Measurements from ENCODE around the gene BRCC3.

DNA sequence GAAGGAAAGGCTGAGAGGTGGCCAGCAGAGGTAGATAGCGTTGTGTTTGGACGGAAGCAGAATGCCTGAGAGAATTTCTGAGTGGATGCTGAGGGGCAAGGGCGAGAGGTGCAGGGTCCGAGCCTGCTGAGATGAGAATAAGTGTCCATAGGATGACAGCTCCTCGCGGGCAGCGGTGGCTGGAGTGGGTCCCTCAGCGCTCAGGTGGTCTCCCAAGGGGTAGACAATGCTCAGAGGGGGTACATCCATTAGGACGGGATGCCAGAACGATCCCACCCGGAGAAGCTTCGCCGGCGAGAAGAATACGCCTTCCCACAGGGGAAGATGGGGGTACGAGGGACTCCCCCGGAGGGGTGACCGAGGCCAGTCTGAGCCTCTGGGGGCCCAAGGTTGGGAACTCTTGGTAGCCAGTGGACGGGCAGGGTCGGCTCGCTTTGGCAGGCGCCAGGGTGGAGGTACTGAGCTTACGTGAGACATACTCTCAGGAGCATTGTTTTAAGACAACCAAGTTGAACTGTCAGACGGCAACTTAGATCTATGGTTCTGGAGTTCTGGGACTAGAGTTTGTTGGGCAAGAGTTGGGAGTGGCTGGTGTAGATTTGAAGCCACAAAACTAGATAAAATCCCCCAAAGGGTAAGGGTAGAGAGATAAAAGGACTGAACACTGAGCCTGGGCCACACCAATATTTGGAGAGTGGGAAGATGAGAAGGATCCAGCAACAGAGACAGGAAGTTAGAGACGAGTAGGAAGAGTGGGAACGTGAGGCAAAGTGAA, 15.8 kb downstream of the BRCC3 start:
- TF ChIP-seq YBX1 (IDR thresholded peaks at IDR 0.05): no peak
- no peak for TF ChIP-seq POLR2AphosphoS5 (IDR thresholded peaks at IDR 0.05; ENCODE audit: low read length)
- TF ChIP-seq EGR1 (IDR thresholded peaks at IDR 0.05; ENCODE audit: borderline replicate concordance in 1 of 2, low read depth in 2 of 2, low read length in 2 of 2): no peak
- no peak for TF ChIP-seq RUNX3 (IDR thresholded peaks at IDR 0.05; ENCODE audit: low read length)
- no peak for TF ChIP-seq NFYB (IDR thresholded peaks at IDR 0.05; ENCODE audit: insufficient read depth, low read depth, low read length)
- TF ChIP-seq, protein P1, sequence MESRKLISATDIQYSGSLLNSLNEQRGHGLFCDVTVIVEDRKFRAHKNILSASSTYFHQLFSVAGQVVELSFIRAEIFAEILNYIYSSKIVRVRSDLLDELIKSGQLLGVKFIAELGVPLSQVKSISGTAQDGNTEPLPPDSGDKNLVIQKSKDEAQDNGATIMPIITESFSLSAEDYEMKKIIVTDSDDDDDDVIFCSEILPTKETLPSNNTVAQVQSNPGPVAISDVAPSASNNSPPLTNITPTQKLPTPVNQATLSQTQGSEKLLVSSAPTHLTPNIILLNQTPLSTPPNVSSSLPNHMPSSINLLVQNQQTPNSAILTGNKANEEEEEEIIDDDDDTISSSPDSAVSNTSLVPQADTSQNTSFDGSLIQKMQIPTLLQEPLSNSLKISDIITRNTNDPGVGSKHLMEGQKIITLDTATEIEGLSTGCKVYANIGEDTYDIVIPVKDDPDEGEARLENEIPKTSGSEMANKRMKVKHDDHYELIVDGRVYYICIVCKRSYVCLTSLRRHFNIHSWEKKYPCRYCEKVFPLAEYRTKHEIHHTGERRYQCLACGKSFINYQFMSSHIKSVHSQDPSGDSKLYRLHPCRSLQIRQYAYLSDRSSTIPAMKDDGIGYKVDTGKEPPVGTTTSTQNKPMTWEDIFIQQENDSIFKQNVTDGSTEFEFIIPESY (IDR thresholded peaks at IDR 0.05): no peak
